ENCODE measurements around the gene VWA1.
"Not testable (repeated sequence)": the region's sequence is repeated elsewhere in the genome, so short reads cannot be mapped to it uniquely, and the experiment has no call there.

The VWA1 gene

DNA sequence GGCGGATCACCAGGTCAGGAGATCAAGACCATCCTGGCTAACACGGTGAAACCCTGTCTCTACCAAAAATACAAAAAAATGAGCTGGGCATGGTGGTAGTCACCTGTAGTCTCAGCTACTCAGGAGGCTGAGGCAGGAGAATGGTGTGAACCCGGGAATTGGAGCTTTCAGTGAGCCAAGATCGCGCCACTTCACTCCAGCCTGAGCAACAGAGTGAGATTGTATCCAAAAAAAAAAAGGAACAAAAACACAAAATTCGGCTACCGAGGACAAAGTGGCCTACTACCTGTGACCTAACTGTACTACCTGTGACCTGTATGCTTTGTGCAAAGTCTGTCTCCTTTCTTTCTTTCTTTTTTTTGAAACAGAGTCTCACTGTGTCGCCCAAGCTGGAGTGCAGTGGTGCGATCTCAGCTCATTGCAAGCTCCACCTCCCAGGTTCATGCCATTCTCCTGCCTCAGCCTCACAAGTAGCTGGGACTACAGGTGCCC is 32.5 kb upstream of the VWA1 start:
- DNase-seq (ENCODE audit: low read depth) = not testable (repeated sequence)

DNA sequence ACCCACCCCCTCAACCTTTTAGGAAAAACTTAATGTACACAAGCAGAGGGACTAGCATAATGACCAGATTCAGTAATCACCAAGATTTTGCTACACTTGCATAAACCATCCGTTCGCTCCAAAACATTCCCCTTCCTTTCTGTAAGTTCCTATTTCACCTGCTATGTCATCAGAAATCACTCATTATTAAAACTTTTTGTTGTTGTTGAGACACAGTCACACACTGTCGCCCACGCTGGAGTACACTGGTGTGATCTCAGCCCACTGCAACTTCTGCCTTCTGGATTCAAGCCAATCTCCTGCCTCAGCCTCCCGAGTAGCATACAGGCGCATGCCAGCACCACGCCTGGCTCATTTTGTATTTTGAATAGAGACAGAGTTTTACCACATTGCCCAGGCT is 31.8 kb upstream of the VWA1 start:
- DNase-seq (ENCODE audit: low read depth) = no peak

DNA sequence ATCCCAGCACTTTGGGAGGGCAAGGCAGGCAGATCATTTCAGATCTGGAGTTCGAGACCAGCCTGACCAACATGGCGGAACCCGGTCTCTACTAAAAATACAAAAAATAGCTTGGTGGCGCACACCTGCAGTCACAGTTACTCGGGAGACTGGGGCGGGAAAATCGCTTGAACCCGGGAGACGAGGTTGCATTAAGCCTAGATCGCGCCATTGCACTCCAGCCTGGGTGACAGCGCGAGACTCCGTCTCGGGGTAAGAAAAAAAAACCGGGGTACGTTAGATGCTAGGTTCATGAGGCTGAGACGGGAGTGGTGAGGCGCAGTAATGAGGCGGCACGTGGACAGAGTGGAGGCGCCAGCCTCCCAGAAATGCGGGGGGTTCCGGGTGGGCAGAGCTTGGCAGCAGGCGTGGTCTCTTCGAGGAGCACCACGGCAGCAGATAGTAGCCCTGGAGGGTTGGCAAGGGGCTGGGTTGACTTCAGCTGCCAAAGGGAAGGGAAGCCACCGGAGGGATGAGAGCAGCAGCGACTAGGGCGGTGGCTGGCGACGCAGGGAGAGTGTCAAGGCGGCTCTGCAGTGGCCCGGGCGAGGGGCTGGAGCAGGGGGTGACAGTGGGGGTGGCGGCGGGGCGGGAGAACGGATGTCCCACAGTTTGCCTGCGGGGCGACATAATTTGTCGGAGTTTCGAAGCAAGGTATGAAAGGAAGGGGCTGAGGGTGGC is 29.2 kb upstream of the VWA1 start:
- DNase-seq (ENCODE audit: low read depth) = no peak

DNA sequence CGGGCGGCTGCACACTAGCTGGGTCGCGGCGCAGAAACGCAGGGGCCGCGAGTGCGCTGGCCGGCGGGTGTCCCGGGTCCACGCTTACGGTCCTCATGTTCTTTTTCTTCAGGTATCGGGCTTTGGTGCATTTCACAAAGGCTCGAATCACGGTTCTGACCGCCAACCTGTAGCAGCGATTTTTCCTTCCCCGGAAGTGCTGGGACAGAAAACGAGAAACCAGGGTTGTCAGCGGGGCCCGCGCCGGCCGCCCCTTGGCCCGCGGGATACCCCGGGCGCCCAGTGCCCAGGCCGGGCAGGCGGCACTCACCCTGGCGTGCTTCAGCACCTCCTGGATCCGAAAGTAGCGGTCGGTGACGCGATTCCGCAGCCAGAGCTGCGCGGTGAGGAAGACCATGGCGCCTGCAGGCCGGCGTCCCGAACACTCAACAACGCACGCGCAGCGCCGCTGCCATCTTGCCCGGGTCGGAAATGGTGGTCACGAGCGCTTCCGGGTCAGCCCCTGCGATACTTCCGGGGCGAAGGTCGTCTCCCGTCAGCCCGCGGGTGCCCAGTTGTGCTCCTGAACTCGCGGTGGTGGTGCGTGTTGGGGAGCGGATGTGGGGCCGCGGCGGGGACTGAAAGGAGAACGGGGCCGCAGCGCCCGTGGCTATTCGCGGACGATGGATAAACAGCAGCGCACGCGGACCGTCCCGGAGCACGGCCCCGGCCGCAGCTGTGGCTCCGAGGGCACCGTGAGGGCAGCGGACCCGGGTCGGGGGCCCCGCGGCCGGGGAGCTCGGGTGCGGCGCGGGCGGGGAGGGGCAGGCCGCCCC is 28.5 kb upstream of the VWA1 start, which contains the start of gene MRPL20:
TSS of gene MRPL20 (minus strand) at position 473 of the 815 bp plus-strand sequence. CDS start at position 397, 76 bp downstream.
- peak; percentile 93 for DNase-seq (ENCODE audit: low read depth)

DNA sequence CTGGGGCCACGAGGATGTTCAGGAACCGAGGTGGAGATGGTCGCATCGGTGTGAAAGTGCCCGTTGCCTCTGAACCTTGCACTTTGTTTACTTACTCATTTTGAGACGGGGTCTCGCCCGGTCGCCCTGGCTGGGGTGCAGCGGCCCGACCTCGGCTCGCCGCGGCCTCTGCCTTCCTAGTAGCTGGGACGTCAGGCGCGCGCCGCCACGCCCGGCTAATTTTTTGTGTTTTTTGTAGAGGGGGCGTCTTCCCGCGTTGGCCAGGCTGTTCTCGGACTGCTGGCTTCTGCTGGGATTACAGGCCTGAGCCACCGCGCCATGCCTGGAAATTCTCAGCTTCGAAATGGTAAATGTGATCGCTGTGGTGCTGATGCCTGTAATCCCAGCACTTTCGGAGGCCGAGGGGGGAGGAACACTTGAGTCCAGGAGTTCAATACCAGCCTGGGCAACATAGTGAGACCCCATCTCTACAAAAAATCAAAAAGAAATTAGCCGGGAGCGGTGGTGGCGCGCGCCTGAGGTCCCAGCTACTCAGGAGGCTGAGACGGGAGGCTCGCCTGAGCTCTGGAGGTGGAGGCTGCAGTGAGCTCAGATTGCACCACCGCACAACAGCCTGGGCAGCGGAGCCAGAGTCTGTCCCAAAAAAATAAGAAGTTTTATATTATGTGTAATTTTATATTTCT is 27.7 kb upstream of the VWA1 start:
- peak; percentile 74 for DNase-seq (ENCODE audit: low read depth)

DNA sequence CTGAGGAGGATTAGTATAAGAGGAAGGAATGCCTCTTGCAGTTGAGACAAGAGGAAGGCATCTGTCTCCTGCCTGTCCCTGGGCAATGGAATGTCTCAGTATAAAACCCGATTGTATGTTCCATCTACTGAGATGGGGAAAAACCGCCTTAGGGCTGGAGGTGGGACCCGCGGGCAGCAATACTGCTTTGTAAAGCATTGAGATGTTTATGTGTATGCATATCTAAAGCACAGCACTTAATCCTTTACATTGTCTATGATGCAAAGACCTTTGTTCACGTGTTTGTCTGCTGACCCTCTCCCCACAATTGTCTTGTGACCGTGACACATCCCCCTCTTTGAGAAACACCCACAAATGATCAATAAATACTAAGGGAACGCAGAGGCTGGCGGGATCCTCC is 25.3 kb upstream of the VWA1 start:
- DNase-seq (ENCODE audit: low read depth) = not testable (repeated sequence)

DNA sequence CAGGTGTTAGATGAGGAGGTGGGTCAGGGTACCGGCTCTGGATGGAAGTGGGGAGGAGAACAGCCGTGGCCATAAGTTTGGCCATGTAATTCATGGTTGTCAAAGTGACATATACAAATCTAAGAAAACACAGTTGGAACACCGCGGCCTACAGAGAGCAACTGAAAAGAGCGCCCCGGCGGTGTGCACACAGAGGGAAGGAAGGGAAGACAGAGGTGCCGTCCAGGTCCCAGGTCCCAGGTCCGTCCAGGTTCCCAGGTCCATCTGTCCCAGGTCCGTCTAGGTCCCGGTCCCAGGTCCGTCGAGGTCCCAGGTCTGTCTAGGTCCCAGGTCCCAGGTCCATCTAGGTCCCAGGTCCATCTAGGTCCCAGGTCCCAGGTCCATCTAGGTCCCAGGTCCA is 23.9 kb upstream of the VWA1 start:
- DNase-seq (ENCODE audit: low read depth) = no peak

DNA sequence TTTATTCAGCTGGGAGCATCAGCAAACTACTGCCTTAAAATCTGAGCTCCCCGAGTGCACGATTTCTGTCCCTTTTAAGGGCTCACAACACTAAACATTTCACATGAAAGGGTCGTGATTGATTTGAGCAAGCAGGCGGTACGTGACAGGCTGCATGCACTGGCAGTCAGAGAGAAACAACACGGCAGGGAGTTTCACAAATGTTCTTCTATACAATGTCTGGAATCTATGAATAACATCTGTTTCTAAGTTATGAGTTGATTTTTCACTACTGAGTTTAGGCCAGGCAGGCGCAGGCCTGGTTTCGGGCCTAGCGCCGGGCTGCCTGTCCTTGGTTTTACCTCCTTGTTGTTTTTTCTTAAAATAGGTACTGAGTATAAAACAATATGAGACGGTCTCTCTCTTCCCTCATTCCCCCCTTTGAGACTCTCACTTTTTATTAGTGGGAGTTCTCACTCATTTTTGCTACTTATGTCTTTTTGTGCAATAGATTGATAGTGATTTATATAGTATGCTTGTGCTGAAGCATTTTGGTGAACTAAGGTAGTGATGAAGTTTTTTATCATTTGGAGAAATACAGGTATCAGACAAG is 23.1 kb upstream of the VWA1 start:
- not testable (repeated sequence) for DNase-seq (ENCODE audit: low read depth)

DNA sequence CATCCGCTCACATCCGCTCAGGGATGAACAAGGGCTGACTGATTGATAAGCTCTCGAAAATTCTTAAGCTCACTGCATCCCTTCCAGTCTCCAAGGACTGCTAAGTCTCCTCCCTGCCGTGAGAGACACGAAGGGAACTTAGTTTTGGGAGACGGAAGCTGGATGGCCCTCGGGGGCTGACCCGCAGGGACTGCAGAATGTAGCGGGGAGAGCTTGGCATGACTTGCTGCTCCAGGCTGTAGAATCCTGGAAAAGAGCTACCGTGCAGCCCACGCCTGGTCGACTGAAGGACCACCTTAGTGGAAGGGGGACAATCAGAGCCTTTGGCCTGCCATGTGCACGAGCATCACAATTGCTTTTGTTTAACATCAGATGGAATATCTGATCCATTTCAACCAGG is 19.7 kb upstream of the VWA1 start:
- DNase-seq (ENCODE audit: low read depth) = no peak

DNA sequence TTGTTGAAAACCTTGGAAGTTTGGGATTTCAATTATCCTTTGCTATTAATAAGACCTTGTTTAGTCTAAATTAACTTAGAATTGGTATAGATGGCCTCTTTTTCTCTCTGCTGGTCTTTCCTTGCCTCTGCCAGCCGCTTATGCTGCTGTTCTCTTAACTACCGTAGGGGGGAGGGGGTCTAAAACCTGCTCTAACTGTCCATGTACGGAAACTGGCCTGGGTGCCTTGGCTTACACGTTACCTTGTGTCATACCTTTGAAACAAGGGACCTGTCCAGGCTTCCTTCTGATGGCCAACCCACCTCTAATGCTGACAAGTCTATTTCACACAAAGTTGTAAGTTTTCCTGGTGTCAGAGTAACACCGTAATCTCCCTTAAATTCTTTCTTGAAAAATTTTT is 18.1 kb upstream of the VWA1 start:
- not testable (repeated sequence) for DNase-seq (ENCODE audit: low read depth)

DNA sequence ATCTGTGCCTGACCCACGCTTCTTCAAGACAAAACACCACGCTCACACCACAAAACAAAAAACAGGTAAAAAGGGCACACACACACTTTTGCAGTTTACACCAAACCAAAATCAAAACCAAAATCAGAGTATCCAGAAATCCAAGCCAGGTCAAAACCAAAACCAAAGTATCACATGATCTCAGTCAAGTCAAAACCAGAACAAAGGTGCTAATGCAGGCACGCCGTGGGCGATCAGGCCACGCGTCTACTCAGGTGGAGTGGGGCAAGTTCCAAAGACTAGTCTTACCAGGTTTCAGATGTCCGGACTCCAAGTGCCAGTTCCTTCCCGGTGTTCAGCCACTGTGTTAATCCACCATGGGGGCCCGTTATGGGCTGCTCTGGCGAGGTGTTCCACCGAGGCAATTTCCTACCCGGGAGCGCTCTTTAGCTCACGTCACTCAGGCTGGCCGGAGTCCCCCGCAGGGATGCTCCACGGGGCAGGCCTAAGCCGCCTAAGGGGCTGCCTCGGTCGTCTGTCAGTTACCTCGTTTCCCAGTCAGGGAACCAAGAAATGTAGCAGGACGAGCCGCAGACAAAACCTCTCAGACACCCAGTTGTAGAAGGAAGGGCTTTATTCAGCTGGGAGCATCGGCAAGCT is 17.5 kb upstream of the VWA1 start:
- DNase-seq (ENCODE audit: low read depth) = not testable (repeated sequence)

DNA sequence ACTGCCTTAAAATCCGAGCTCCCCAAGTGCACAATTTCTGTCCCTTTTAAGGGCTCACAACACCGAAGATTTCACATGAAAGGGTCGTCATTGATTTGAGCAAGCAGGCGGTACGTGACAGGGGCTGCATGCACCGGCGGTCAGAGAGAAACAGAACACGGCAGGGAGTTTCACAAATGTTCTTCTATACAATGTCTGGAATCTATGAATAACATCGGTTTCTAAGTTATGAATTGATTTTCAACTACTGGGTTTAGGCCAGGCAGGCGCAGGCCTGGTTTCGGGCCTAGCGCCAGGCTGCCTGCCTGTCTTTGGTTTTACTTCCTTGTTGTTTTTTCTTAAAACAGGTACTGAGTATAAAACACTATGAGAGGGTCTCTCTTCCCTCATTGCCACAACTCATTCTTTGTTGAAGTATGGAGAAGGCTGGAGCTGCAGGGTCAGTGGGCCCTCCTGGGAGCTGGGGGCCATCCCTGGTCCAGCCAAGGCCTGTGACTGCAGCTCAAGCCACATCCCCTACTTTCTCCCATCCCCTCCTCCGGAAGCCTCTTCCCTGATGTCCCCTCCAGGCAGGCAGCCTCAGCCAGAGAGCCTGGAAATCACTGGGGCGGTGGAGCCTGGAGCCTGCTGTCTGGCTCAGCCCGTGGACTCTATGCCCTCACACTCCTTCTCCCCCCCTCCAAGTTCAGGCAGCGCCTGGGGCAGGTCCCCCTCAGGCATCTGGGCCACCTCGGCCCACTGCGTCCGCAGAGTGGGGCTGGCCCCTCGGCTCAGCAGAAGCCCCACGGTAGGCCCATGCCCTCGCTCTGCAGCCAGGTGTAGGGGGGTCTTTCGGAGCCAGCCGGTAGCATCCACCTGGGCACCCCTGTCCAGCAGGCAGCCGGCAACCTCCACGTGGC is 16.8 kb upstream of the VWA1 start:
- DNase-seq (ENCODE audit: low read depth) = no peak

DNA sequence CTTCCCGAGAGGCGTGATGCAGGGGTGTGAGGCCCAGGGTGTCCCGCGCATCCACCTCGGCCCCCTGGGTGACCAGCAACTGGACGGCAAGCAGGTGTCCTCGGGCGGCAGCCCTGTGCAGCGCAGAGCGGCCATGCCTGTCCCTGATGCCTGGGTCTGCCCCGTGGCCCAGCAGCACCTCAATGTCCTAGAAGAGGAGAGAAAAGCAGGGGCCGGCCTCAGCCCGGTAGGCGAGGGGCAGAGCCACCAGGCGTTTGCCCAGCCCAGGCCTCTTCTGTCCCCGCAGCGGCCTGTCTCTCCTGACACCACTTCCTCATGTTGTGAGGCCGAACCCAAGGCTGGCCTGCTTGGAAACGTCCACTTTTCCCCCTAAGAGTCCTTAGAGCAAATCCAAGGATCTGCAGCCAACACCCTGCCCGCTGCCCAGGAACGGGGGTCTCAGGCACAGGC is 16.1 kb upstream of the VWA1 start:
- no peak for DNase-seq (ENCODE audit: low read depth)

DNA sequence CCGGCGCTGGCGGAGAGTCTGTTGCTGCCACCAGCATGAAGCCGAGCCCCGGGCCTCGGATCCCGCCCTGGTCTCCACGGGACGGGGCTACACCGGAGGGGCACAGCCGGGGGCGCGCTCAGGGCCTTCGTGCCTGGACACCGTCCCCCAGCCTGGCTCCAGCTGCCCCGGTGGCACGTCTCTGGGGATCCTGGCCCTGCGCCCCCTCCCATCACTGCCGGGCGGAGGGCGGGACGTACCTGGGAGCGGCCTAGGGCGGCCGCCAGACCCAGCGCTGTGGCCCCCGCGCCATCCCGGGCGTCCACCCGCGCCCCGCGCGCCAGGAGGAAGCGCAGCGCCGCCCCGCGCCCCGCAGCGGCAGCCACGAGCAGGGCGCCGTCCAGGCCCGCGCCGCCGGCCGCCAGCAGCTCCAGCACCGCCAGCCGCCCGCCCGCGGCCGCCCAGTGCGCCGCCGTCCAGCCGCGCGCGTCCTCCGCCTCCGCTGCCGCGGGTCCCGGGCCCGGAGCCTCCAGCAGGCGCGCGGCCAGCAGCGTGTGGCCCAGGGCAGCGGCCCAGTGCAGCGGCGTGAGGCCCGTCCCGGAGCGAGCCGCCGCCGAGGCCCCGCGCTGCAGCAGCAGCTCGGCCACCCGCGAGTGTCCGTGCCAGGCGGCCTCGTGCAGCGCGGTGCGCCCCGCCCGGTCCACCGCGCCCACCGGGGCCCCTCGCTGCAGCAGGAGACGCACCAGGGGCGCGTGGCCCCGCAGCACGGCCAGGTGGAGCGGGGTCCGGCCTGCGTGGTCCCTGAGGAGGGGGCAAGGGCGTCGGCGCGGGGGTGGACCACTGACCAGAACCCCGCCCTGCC is 15.5 kb upstream of the VWA1 start:
- peak; percentile 33 for DNase-seq (ENCODE audit: low read depth)

DNA sequence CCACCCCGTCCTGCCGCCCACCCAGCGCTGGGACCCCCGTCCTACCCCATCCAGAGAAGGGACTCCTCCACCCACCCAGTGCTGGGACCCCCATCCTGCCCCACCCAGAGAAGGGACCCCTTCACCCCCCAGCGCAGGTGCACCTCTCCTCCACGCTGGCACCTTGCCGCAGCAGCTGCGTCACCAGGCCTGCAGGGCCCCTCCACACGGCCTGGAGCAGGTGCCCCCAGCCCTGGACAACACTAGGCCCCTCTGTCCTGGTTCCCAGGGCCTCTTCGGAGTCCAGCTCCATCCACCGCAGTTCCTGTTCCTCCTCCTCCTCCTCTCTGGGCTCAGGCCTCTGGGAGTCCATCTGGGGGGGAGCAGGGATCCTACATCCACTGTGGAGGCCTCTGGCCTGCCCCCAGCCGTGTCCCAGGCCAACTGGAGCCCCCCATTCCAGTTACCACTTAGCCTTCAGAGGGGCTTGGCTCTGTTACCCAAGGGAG is 14.8 kb upstream of the VWA1 start:
- DNase-seq (ENCODE audit: low read depth) = no peak

DNA sequence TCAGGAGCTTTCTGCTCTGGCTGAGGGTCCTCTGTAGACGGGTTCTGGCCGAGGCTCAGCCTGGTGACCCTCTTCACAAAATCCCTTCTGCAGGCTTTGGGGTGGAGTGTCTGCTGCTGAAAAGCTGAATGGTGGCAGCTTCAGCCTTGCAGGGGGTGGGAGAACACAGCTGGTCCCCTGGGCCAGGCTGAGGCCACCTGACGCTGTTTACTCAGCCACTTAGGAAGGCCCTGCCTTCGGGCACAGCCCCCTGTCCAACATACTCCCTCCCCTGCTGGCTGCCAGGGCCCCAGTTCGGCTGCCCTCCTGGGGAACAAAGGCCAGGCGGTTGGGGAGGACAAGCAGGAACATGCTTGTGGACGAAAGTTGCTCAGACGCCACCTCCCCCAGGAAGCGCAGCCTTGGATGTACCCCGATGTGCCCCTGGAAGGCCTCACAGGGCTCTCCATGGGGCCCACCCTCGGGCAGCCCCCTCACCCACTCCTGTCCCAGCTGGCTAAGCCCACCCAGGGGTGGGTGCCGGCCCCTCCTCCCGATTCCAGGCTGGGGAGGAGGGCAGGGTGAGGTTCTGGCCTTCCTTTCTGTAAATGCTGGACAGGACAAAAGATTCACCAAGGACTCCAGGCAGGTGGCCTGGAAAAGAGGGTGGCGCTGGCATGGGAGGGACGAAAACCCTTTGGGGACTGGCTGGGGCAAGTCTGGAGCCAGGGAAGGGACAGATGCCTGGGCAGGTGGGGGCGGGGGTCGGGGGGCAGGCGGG is 14.2 kb upstream of the VWA1 start, which contains the start of gene ANKRD65:
TSS of gene ANKRD65 (minus strand) at position 130 of the 760 bp plus-strand sequence. CDS start 271 bp downstream, outside the sequence.
- no peak for DNase-seq (ENCODE audit: low read depth)

DNA sequence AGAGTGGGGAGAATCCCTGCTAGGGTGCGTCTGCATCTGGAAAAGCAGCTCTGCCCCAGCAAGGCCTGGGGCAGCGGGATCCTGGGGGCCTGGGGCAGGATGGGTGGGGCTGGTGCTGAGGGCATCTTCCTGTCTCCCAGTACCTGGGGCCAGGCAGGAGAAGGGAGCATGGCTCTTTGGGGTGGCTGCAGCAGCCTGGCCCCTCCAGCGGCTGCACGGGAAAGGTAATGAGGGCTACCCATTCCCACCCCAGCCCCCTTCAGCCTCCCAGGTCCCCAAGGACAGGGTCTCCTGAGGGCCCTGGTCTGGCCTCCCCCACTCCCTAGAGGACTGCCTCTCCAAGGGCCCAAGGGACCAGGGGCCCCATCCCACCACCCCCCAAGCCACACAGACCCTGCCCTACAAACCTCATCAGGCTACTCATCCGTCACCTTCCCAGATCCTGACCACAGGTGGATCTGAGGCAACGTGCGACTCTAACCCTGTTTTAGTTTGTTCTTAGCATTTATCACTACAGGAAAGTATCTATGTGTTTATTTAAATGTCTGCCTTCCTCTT is 13.5 kb upstream of the VWA1 start:
- no peak for DNase-seq (ENCODE audit: low read depth)
